ENCODE measurements around the gene SSBP2. TPM values are rescaled to one million over a fixed set of nuclear protein-coding genes. Genes with fewer than 3 reads are reported as not detected.

The SSBP2 gene
- total and polyA plus RNA-seq, 2 of the 8 experiments (the other 6 are each of a cell fraction or from before 2014, with no cell fraction given): 21.5 to 36.2 TPM

DNA sequence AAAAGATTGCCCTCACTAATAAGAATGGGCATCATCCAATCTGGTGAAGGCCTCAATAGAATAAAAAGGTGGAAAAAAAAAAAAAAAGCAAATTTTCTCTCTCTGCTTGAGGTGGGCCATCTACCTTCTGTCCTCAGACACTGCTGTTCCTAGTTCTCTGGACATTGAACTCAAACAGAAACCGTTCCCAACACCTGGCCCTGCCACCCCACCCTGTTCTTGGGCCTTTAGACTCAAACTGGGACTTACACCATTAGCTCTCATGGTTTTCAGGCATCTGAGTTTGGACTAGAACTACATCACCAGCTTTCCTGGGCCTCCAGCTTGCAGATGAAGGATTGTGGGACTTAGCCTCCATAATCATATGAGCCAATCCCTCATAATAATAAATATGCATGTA, 71.0 kb downstream of the SSBP2 start (continued):
- no peak for TF ChIP-seq EGR1 (IDR thresholded peaks at IDR 0.05; ENCODE audit: borderline replicate concordance, low read depth, low read length)
- TF ChIP-seq, protein P1, sequence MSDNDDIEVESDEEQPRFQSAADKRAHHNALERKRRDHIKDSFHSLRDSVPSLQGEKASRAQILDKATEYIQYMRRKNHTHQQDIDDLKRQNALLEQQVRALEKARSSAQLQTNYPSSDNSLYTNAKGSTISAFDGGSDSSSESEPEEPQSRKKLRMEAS (IDR thresholded peaks at IDR 0.05): no peak
